GM12878 (cell line): Measurements from ENCODE around the gene PDE7B. TPM values are rescaled to one million over a fixed set of nuclear protein-coding genes. Genes with fewer than 3 reads are reported as not detected.

Experiments used
- ATAC-seq: fragments of 200-7000 bp; cut with Tn5 transposase; 3 replicates; pipeline ENCODE4 v1.9.1; 2020; ENCODE audit warnings: mild to moderate bottlenecking, moderate library complexity
- BruUV-seq: library from RNA; stranded (reverse); fragments of 400-500 nt; replicated peaks from 2 replicates; lab custom pipeline; 2021; lab: Mats Ljungman, UMichigan
- CTCF ChIA-PET: fragments of 300-600 bp; sonication (Branson Sonifier 250); formaldehyde crosslinking; extraction: SDS; loops from one replicate; lab custom pipeline; 2021; ENCODE audit warnings: inconsistent platforms; lab: Yijun Ruan, JAX
- POLR2A ChIA-PET: fragments of 350-600 bp; formaldehyde crosslinking; extraction: SDS; loops from one replicate; lab custom pipeline; 2021; ENCODE audit warnings: inconsistent platforms; lab: Charles Lee
- RAD21 ChIA-PET: fragments of 300-600 bp; sonication (Branson Sonifier 250); formaldehyde crosslinking; loops from one replicate; lab custom pipeline; 2023; ENCODE audit warnings: antibody characterized with exemption; ENCODE audit not compliant: unreplicated experiment; lab: Charles Lee
- SMC1A ChIA-PET: fragments of 300-600 bp; sonication (Branson Sonifier 250); formaldehyde crosslinking; loops from one replicate; lab custom pipeline; 2023; ENCODE audit not compliant: unreplicated experiment, uncharacterized antibody; lab: Charles Lee
- DNase-seq: peaks from one replicate; pipeline ENCODE4 v3.0.0-alpha.2; 2011; ENCODE audit warnings: low read depth, low spot score
- FAIRE-seq: peaks from 3 replicates; lab custom pipeline; 2011; peaks lifted over from hg19 to GRCh38; lab: Jason Lieb, UNC
- H2AFZ ChIP-seq: 2 replicates; pipeline ENCODE4 v1.6.0; 2011; ENCODE audit warnings: low read depth, low read length, control low read depth; ENCODE audit not compliant: control insufficient read depth
- H3K27ac ChIP-seq: 2 replicates; pipeline ENCODE4 v1.5.1; 2011; ENCODE audit warnings: control low read depth; ENCODE audit not compliant: control insufficient read depth, insufficient read depth
- H3K27me3 ChIP-seq, 2 experiments: replicated peaks in 1 of 2; 2 replicates each; pipeline versions ENCODE4 v1.6.0 to v1.6.1; 2011; ENCODE audit warnings: low read length in 1 of 2; ENCODE audit not compliant: control insufficient read depth in 2 of 2, insufficient read depth in 2 of 2
- H3K36me3 ChIP-seq, 2 experiments: 2 replicates each; pipeline ENCODE4 v1.5.1; 2011; ENCODE audit warnings: low read length in 1 of 2; ENCODE audit not compliant: control insufficient read depth in 2 of 2, insufficient read depth in 2 of 2
- H3K4me1 ChIP-seq: 2 replicates; pipeline ENCODE4 v1.6.1; 2011; ENCODE audit warnings: mild to moderate bottlenecking, low read length, moderate library complexity, mixed read lengths; ENCODE audit not compliant: control insufficient read depth, insufficient read depth
- H3K4me2 ChIP-seq: 2 replicates; pipeline ENCODE4 v1.6.0; 2011; ENCODE audit warnings: control low read depth; ENCODE audit not compliant: control insufficient read depth, insufficient read depth
- H3K4me3 ChIP-seq: fragments of 200-600 bp; sonication (generic); 2 replicates; pipeline ENCODE4 v1.5.1; 2016
- H3K79me2 ChIP-seq: 2 replicates; pipeline ENCODE4 v1.6.0; 2011; ENCODE audit warnings: low read length; ENCODE audit not compliant: control insufficient read depth, insufficient read depth
- H3K9ac ChIP-seq: 2 replicates; pipeline ENCODE4 v1.8.0; 2011; ENCODE audit warnings: low read length, control low read depth, mixed read lengths; ENCODE audit not compliant: control insufficient read depth, insufficient read depth
- H3K9me3 ChIP-seq: replicated peaks from 3 replicates; pipeline ENCODE4 v1.5.1; 2011; ENCODE audit warnings: mild to moderate bottlenecking, low read length; ENCODE audit not compliant: control insufficient read depth, insufficient read depth
- H4K20me1 ChIP-seq: 2 replicates; pipeline ENCODE4 v1.6.0; 2011; ENCODE audit not compliant: control insufficient read depth, insufficient read depth
- BACH1 ChIP-seq: fragments of 450-650 bp; IDR thresholded peaks from 2 replicates; pipeline ENCODE4 v1.6.1; 2017; ENCODE audit warnings: mild to moderate bottlenecking, borderline replicate concordance
- CBFB ChIP-seq: IDR thresholded peaks from 2 replicates; pipeline ENCODE4 v1.6.1; 2016; ENCODE audit warnings: antibody characterized with exemption, low read depth
- CHD4 ChIP-seq: fragments of 200-600 bp; sonication (generic); IDR thresholded peaks from 2 replicates; pipeline ENCODE4 v1.6.1; 2016; ENCODE audit warnings: mild to moderate bottlenecking
- EZH2 ChIP-seq: IDR thresholded peaks from 2 replicates; pipeline ENCODE4 v1.6.1; 2012; ENCODE audit warnings: low read depth, mild to moderate bottlenecking, control low read depth, inconsistent platforms, low read length, borderline replicate concordance; ENCODE audit not compliant: control insufficient read depth
- KAT2A ChIP-seq: conservative IDR thresholded peaks from 2 replicates; pipeline ENCODE4 v1.6.1; 2011; ENCODE audit warnings: low read depth, low read length; ENCODE audit not compliant: control insufficient read depth
- NFYA ChIP-seq: IDR thresholded peaks from 2 replicates; pipeline ENCODE4 v1.6.1; 2011; ENCODE audit warnings: low read depth, mild to moderate bottlenecking, low read length, improper control_type of control experiment, borderline replicate concordance
- PAX5 ChIP-seq: IDR thresholded peaks from 2 replicates; pipeline ENCODE4 v1.6.1; 2011; ENCODE audit warnings: low read depth, low read length, borderline replicate concordance
- YY1 ChIP-seq: IDR thresholded peaks from 2 replicates; pipeline ENCODE4 v1.6.1; 2011; ENCODE audit warnings: low read depth, mild to moderate bottlenecking, low read length
- ZNF274 ChIP-seq: IDR thresholded peaks from one replicate; pipeline ENCODE4 v1.8.0; 2011; ENCODE audit not compliant: insufficient read length, insufficient read depth
- ZNF622 ChIP-seq: fragments of 450-650 bp; IDR thresholded peaks from 2 replicates; pipeline ENCODE4 v1.6.1; 2017; ENCODE audit warnings: mild to moderate bottlenecking, inconsistent platforms
- WGBS: methylation state at CpG from one replicate; pipeline ENCODE4 v1.1.6; 2016; ENCODE audit warnings: low lambda C conversion rate; ENCODE audit not compliant: insufficient replicate concordance, insufficient coverage; ENCODE audit errors: missing lambda C conversion rate; 5-methylcytosine and 5-hydroxymethylcytosine counted together
- in situ Hi-C: fragments of 300-500 bp; cut with MboI; formaldehyde crosslinking; loops from 9 replicates; pipeline ENCODE4 v1.14.3; 2018; ENCODE audit warnings: mixed read lengths
- intact Hi-C: fragments of 100-400 bp; cut with micrococcal nuclease; formaldehyde crosslinking; loops from one replicate; pipeline ENCODE4 v1.14.2; 2022; ENCODE audit not compliant: unreplicated experiment
- polyA plus RNA-seq, 11 experiments: library from polyadenylated mRNA; depleted of rRNA in 4 of 11; unstranded in 6 of 11; stranded (reverse) in 5 of 11; fragments of >200 nt; fragmentation: Nextera tagmentation in 4 of 11; fragmentation: Illumina TruSeq in 1 of 11; extraction: Ambion mirVana in 4 of 11; extraction: Trizol in 1 of 11; gene quantifications; 1 replicate in 1 of 11; 2 replicates in 10 of 11; pipeline versions ENCODE4 v1.2.1 to v1.2.3, GENCODE V29; 2011 to 2016; ENCODE audit warnings: inconsistent platforms in 2 of 11, missing spikeins in 2 of 11, low read depth in 1 of 11
- total RNA-seq, 4 experiments: library from RNA; depleted of rRNA in 3 of 4; stranded (reverse); fragments of >200 nt in 3 of 4; fragmentation: Illumina TruSeq in 1 of 4; extraction: Trizol in 1 of 4; gene quantifications; 2 replicates each; pipeline versions ENCODE4 v1.2.1 to v1.2.3, GENCODE V29; 2013 to 2021
- TF ChIP-seq, protein P1 (sequence below): fragments of 450-650 bp; formaldehyde crosslinking; IDR thresholded peaks from 2 replicates; pipeline ENCODE4 v1.4.0; 2020; ENCODE audit warnings: mild to moderate bottlenecking, moderate library complexity
- TF ChIP-seq, protein P2 (sequence below): fragments of 450-650 bp; IDR thresholded peaks from 2 replicates; pipeline ENCODE4 v1.6.1; 2017; ENCODE audit warnings: mild to moderate bottlenecking, moderate library complexity
- TF ChIP-seq, protein P3 (sequence below): fragments of 450-650 bp; IDR thresholded peaks from 2 replicates; pipeline ENCODE4 v1.6.1; 2017; ENCODE audit warnings: low read depth, mild to moderate bottlenecking, moderate library complexity
- TF ChIP-seq, protein P4 (sequence below): fragments of 450-650 bp; IDR thresholded peaks from 2 replicates; pipeline ENCODE4 v1.6.1; 2017; ENCODE audit warnings: mild to moderate bottlenecking

PDE7B gene
- total and polyA plus RNA-seq, 10 of the 15 experiments (the other 5 are each of a cell fraction or from before 2014, with no cell fraction given): not detected

DNA sequence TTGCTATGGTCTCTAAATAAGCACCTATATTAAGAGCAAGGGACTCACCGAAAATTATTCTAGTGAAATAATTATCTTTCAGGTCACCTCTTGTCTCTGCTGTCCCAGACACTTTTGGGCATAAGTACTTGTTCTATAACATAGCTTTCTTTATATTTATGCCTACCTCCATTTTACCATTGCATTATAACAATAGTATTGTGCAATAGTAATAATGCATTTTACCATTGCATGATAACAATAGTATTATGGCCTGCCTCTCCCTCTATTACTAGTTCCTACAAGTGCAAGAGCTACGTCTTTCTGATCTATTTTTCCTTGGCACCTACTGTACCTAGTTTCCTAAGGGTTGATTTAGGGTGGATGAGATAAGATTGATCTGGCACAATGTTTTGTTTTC is 169.2 kb downstream of the PDE7B start:
- ChIA-PET CTCF (interaction anchor here (1.4 kb wide), 1 partner anchor 208 kb away, joined by 3 read pairs; no protein-coding TSS in a partner anchor), POLR2A (no interaction called here), RAD21 (no interaction called here), SMC1A (no interaction called here)
- Histone ChIP-seq H3K79me2 (no peaks in the 10 kb centered on the region), H3K9ac (no peak overlapping the region), H3K4me3 (no peak overlapping the region), H3K4me1 (no peaks in the 10 kb centered on the region), H2AFZ (no peak overlapping the region), H3K36me3 (no peaks in the 10 kb centered on the region), H3K4me2 (no peak overlapping the region), H3K9me3 (no peaks in the 10 kb centered on the region), H3K27ac (no peak overlapping the region), H3K27me3 (peaks cover 0 to 6% of the 10 kb centered on the region in 2 experiments; a peak in 2 of 4 replicates), H4K20me1 (no peaks in the 10 kb centered on the region)
- FAIRE-seq: no peak
- intact Hi-C loops (no loop called here), in situ Hi-C loops (no loop called here)
- 3% methylated on average over 2 of the region's 2 CpGs for WGBS
- BruUV-seq: no TSS peak
- ATAC-seq: no peak
- no peak for DNase-seq
- no peak for TF ChIP-seq BACH1
- TF ChIP-seq, protein P1, sequence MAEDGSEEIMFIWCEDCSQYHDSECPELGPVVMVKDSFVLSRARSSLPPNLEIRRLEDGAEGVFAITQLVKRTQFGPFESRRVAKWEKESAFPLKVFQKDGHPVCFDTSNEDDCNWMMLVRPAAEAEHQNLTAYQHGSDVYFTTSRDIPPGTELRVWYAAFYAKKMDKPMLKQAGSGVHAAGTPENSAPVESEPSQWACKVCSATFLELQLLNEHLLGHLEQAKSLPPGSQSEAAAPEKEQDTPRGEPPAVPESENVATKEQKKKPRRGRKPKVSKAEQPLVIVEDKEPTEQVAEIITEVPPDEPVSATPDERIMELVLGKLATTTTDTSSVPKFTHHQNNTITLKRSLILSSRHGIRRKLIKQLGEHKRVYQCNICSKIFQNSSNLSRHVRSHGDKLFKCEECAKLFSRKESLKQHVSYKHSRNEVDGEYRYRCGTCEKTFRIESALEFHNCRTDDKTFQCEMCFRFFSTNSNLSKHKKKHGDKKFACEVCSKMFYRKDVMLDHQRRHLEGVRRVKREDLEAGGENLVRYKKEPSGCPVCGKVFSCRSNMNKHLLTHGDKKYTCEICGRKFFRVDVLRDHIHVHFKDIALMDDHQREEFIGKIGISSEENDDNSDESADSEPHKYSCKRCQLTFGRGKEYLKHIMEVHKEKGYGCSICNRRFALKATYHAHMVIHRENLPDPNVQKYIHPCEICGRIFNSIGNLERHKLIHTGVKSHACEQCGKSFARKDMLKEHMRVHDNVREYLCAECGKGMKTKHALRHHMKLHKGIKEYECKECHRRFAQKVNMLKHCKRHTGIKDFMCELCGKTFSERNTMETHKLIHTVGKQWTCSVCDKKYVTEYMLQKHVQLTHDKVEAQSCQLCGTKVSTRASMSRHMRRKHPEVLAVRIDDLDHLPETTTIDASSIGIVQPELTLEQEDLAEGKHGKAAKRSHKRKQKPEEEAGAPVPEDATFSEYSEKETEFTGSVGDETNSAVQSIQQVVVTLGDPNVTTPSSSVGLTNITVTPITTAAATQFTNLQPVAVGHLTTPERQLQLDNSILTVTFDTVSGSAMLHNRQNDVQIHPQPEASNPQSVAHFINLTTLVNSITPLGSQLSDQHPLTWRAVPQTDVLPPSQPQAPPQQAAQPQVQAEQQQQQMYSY (CRISPR knock-in tag): no peak
- no peak for TF ChIP-seq PAX5
- TF ChIP-seq EZH2: no peak
- no peak for TF ChIP-seq KAT2A
- TF ChIP-seq ZNF274: no peak
- no peak for TF ChIP-seq YY1
- no peak for TF ChIP-seq ZNF622
- TF ChIP-seq, protein P2, sequence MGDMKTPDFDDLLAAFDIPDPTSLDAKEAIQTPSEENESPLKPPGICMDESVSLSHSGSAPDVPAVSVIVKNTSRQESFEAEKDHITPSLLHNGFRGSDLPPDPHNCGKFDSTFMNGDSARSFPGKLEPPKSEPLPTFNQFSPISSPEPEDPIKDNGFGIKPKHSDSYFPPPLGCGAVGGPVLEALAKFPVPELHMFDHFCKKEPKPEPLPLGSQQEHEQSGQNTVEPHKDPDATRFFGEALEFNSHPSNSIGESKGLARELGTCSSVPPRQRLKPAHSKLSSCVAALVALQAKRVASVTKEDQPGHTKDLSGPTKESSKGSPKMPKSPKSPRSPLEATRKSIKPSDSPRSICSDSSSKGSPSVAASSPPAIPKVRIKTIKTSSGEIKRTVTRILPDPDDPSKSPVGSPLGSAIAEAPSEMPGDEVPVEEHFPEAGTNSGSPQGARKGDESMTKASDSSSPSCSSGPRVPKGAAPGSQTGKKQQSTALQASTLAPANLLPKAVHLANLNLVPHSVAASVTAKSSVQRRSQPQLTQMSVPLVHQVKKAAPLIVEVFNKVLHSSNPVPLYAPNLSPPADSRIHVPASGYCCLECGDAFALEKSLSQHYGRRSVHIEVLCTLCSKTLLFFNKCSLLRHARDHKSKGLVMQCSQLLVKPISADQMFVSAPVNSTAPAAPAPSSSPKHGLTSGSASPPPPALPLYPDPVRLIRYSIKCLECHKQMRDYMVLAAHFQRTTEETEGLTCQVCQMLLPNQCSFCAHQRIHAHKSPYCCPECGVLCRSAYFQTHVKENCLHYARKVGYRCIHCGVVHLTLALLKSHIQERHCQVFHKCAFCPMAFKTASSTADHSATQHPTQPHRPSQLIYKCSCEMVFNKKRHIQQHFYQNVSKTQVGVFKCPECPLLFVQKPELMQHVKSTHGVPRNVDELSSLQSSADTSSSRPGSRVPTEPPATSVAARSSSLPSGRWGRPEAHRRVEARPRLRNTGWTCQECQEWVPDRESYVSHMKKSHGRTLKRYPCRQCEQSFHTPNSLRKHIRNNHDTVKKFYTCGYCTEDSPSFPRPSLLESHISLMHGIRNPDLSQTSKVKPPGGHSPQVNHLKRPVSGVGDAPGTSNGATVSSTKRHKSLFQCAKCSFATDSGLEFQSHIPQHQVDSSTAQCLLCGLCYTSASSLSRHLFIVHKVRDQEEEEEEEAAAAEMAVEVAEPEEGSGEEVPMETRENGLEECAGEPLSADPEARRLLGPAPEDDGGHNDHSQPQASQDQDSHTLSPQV: no peak
- no peak for TF ChIP-seq CHD4
- TF ChIP-seq, protein P3, sequence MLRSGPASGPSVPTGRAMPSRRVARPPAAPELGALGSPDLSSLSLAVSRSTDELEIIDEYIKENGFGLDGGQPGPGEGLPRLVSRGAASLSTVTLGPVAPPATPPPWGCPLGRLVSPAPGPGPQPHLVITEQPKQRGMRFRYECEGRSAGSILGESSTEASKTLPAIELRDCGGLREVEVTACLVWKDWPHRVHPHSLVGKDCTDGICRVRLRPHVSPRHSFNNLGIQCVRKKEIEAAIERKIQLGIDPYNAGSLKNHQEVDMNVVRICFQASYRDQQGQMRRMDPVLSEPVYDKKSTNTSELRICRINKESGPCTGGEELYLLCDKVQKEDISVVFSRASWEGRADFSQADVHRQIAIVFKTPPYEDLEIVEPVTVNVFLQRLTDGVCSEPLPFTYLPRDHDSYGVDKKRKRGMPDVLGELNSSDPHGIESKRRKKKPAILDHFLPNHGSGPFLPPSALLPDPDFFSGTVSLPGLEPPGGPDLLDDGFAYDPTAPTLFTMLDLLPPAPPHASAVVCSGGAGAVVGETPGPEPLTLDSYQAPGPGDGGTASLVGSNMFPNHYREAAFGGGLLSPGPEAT: no peak
- TF ChIP-seq CBFB: no peak
- TF ChIP-seq, protein P4, sequence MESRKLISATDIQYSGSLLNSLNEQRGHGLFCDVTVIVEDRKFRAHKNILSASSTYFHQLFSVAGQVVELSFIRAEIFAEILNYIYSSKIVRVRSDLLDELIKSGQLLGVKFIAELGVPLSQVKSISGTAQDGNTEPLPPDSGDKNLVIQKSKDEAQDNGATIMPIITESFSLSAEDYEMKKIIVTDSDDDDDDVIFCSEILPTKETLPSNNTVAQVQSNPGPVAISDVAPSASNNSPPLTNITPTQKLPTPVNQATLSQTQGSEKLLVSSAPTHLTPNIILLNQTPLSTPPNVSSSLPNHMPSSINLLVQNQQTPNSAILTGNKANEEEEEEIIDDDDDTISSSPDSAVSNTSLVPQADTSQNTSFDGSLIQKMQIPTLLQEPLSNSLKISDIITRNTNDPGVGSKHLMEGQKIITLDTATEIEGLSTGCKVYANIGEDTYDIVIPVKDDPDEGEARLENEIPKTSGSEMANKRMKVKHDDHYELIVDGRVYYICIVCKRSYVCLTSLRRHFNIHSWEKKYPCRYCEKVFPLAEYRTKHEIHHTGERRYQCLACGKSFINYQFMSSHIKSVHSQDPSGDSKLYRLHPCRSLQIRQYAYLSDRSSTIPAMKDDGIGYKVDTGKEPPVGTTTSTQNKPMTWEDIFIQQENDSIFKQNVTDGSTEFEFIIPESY: no peak
- TF ChIP-seq NFYA: no peak
